GM10266 (cell line): ENCODE results near the gene ADAMTS2.

Source experiments
- DNase-seq: peaks from one replicate; pipeline ENCODE4 v3.0.0; 2012; ENCODE audit errors: extremely low spot score
- TF ChIP-seq, protein P1 (sequence below): IDR thresholded peaks from 2 replicates; pipeline ENCODE4 v1.5.1; 2012; ENCODE audit warnings: mild to moderate bottlenecking, low read depth; ENCODE audit not compliant: control insufficient read depth, insufficient read depth; ENCODE audit errors: missing control alignments

ADAMTS2 gene

DNA sequence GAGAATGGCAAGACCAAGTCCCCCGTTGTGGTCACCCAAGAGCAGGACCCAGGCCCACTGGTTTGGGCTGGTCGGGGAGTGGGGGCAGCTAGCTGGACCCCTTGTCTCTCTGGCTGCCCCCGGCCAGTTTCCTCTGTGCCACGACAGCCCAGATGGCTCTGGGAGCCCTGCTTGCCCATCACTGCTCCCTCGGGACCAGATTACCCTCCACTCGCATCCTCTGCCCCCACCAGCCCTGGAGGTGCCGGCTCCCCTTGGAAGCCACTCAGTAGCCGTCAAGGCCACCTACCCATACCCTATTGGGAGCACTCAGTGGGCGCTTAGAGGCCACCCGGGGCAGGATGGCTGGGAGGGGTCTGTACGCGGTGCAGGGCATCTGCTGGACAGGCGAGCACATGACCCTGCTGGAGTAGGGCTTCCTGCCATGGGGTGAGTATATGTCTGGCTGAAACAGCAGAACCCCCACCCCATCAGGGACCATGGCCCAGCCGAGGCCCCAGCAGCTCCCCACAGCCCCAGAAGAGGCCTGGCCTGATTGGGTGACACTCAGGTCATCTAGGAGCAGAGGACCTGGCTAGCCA lies 215.1 kb downstream of the ADAMTS2 start:
- TF ChIP-seq, protein P1, sequence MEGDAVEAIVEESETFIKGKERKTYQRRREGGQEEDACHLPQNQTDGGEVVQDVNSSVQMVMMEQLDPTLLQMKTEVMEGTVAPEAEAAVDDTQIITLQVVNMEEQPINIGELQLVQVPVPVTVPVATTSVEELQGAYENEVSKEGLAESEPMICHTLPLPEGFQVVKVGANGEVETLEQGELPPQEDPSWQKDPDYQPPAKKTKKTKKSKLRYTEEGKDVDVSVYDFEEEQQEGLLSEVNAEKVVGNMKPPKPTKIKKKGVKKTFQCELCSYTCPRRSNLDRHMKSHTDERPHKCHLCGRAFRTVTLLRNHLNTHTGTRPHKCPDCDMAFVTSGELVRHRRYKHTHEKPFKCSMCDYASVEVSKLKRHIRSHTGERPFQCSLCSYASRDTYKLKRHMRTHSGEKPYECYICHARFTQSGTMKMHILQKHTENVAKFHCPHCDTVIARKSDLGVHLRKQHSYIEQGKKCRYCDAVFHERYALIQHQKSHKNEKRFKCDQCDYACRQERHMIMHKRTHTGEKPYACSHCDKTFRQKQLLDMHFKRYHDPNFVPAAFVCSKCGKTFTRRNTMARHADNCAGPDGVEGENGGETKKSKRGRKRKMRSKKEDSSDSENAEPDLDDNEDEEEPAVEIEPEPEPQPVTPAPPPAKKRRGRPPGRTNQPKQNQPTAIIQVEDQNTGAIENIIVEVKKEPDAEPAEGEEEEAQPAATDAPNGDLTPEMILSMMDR, result no peak
- DNase-seq, result no peak

DNA sequence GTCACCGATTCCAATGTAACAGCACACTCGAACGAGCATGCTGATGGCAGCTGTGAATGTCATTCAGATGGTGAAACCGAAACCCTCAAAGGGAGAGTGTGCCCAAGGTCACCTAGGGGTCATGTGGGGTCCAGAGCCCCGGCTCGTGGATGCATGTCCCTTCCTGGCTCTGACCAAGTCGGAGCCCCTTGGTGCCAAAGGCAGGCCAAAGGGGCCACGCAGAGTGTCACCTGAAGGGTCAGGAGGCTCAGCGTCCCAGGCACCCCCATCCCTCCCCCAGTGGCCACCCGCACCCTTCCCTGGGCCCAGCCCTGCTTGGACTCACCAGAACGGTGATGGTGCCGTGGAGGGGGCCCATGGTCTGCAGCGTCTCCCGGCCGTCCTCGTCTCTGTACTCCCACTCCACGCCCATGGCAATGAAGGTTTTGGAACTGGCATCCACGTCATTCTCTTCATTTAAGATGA lies 215.6 kb downstream of the ADAMTS2 start:
- TF ChIP-seq, protein P1, result no peak
- DNase-seq, result no peak

DNA sequence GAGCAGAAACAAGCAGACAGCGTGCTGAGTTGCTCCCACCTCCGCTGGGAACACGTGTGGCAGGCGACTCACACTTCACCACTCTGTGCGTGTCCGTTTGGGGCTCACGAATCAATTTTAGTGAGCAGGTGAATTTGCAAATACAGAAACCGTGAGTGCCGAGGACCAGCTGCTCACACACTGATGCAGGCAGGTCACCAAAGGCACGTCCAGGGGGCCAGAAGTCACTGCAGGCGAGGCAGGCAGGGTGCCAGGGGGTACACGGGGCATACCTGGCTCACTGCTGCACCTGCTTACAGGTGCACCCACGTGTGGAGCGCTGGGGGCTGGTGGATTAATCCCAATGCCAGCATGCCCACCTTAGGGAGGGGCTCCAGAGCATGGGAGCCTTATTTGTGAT lies 216.3 kb downstream of the ADAMTS2 start:
- DNase-seq, result no peak
- TF ChIP-seq, protein P1, result no peak

DNA sequence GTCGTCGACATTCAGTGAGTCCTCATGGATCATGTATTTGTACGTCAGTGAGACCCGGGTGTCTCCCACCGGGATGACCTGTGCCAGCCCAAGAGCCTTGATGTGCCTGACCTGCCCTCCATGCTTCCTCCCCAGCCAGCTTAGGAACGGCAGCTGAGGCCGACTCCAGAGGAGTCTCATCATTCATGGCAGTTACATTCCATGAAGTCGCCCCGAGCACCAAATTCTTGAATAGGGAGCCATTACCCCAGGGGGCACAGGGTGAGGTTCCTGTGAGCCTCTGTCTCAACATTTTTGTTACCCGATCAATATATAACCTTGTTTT lies 217.3 kb downstream of the ADAMTS2 start:
- TF ChIP-seq, protein P1, result no peak
- no peak for DNase-seq

DNA sequence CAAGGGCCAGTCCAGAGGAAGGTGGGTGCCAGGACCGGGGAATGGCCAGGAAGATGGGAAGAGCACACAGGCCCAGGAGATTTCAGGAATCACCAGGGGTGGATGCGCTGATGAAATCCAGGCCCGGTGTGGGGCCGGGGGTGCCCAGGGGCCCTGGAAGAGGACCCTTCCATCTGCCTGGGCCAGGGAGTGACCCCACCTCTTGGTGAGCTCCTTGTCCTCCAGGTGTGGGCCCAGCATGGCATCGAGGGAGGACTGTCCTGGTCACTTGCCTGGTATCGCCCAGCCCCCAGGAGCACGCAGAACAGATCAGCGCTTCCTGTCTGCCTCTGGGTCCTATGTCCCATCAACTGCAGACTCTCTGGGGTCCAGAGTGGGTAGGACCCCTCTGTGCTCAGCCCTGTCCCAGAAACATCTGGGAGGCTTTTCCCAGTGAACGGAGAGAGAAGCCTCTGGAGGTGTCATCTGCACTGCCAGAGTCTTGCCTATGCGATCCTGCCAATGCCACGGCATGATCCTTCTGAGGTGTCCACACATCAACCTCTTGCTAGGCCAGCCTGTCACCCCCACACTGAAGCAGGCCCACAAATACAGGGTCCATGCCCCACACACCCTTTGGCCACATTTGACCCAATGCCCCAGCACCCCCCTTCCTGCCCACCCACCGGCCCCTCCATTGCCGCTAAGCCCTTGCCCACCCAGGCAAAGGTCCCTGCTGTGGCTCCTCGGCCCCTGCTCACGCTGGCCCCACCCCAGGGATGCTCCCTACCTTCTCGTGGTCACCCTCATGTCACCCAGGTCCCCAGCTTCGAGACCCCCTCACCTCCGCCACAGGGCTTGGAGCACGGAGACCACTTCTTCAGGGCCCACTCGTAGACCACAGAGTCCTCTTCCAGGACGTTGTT lies 217.9 kb downstream of the ADAMTS2 start:
- TF ChIP-seq, protein P1, result no peak
- DNase-seq, result no peak

DNA sequence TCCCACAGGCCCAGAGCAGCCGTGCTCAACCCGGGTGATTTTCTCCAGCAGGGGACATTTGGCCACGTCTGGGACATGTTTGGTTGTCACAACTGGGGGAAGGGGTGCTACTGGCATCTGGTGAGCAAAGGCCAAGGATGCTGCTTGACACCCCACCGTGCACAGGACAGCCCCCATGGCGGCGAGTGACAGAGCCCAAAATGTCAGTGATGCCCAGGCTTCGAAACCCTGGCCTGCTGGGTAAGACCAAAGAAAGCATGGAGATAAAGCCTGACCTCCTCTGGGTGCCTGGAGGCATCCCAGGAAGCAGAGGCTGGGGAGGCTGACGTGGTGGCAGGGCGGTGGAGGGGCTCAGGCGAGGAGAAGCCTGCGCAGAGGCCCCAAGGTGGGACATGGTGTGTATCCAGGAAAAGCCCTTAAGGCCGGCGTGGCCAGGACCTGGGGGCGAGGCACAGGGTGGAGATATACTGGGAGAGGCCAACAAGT lies 218.7 kb downstream of the ADAMTS2 start:
- no peak for DNase-seq
- TF ChIP-seq, protein P1, result no peak
